ENCODE results near the gene HMX3.

DNA sequence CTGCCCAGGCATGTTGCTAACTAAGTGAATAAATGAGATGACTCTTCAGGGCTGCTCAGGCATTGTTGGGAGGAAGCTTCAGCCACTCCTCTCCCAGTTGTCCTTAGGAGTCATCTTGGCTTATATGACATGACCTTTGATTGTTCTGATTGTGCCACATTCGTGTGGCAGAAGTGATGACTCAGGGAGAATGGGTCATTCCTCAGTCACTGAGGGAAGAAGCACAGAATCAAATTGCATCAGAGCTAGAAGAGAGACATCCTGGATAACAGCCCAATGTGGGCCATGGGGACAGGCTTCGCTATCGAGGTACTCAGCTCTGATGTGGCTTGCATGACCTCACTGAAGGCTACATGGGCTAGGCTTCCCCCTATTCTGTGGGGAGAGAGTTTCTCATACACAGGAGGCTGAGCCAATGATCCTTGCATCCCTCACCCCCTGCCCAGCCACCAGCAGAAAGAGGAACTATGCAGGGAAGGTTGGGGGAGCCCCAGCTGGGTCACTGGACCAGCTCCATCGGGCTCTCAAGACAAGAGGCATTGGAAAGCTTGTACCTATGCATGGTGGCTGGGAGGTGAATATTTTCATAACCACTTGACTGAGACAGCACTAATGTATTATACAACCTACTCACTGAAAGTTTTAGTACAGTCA lies 6.0 kb upstream of the HMX3 start:
- TF ChIP-seq, protein P1, sequence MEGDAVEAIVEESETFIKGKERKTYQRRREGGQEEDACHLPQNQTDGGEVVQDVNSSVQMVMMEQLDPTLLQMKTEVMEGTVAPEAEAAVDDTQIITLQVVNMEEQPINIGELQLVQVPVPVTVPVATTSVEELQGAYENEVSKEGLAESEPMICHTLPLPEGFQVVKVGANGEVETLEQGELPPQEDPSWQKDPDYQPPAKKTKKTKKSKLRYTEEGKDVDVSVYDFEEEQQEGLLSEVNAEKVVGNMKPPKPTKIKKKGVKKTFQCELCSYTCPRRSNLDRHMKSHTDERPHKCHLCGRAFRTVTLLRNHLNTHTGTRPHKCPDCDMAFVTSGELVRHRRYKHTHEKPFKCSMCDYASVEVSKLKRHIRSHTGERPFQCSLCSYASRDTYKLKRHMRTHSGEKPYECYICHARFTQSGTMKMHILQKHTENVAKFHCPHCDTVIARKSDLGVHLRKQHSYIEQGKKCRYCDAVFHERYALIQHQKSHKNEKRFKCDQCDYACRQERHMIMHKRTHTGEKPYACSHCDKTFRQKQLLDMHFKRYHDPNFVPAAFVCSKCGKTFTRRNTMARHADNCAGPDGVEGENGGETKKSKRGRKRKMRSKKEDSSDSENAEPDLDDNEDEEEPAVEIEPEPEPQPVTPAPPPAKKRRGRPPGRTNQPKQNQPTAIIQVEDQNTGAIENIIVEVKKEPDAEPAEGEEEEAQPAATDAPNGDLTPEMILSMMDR (IDR thresholded peaks at IDR 0.05) = no peak
- TF ChIP-seq POLR2A (IDR thresholded peaks at IDR 0.05) = no peak
